H1 (cell line): ENCODE data around the gene TRA2A. TPM values are rescaled to one million over a fixed set of nuclear protein-coding genes. Genes with fewer than 3 reads are reported as not detected.

Experiments used
- BCL11A ChIP-seq, 2 experiments: IDR thresholded peaks; one replicate each; pipeline ENCODE4 v1.6.1; 2011; ENCODE audit warnings: low read depth in 2 of 2, low read length in 2 of 2, mild to moderate bottlenecking in 2 of 2
- BRCA1 ChIP-seq: IDR thresholded peaks from 2 replicates; pipeline ENCODE4 v1.6.1; 2012; ENCODE audit warnings: low read depth, low read length, improper control_type of control experiment
- CBX8 ChIP-seq: fragments of 300-800, 300-1000 bp; sonication (generic); IDR thresholded peaks from 2 replicates; pipeline ENCODE4 v1.7.1; 2016; ENCODE audit warnings: low read depth, low read length, borderline replicate concordance
- CTBP2 ChIP-seq: IDR thresholded peaks from 2 replicates; pipeline ENCODE4 v1.7.0; 2011; ENCODE audit warnings: borderline replicate concordance, mild to moderate bottlenecking, moderate library complexity, mixed read lengths, low read length; ENCODE audit not compliant: insufficient read depth, insufficient read length
- EGR1 ChIP-seq: IDR thresholded peaks from 2 replicates; pipeline ENCODE4 v1.6.1; 2011; ENCODE audit warnings: low read depth, low read length, borderline replicate concordance
- EP300 ChIP-seq, 2 experiments: IDR thresholded peaks; 1 replicate in 1 of 2; 2 replicates in 1 of 2; pipeline ENCODE4 v1.6.1; 2011 to 2012; ENCODE audit warnings: low read depth in 2 of 2, low read length in 2 of 2, mild to moderate bottlenecking in 2 of 2, borderline replicate concordance in 1 of 2, inconsistent platforms in 1 of 2, moderate library complexity in 1 of 2
- KDM4A ChIP-seq: IDR thresholded peaks from one replicate; pipeline ENCODE4 v1.7.1; 2012; ENCODE audit warnings: low read depth, mild to moderate bottlenecking, moderate library complexity, low read length, inconsistent platforms; ENCODE audit not compliant: severe bottlenecking
- KDM5A ChIP-seq: fragments of 200-600 bp; IDR thresholded peaks from 2 replicates; pipeline ENCODE4 v1.7.1; 2012; ENCODE audit warnings: mild to moderate bottlenecking, low read length, inconsistent platforms, mixed read lengths
- NANOG ChIP-seq: IDR thresholded peaks from 2 replicates; pipeline ENCODE4 v1.6.1; 2011; ENCODE audit warnings: low read length, low read depth, mild to moderate bottlenecking, inconsistent platforms; ENCODE audit not compliant: insufficient read depth, poor library complexity, severe bottlenecking
- PHF8 ChIP-seq: fragments of 200-600 bp; sonication (generic); conservative IDR thresholded peaks from 2 replicates; pipeline ENCODE4 v1.7.1; 2012; ENCODE audit warnings: low read depth, mild to moderate bottlenecking, inconsistent platforms, low read length, moderate library complexity
- RXRA ChIP-seq: IDR thresholded peaks from 2 replicates; pipeline ENCODE4 v1.6.1; 2011; ENCODE audit warnings: low read depth, mild to moderate bottlenecking, low read length, moderate library complexity; ENCODE audit not compliant: insufficient read depth
- SIN3A ChIP-seq, 2 experiments: IDR thresholded peaks in 1 of 2; conservative IDR thresholded peaks in 1 of 2; 2 replicates each; pipeline ENCODE4 v1.6.1; 2011 to 2012; ENCODE audit warnings: low read length in 2 of 2, improper control_type of control experiment in 1 of 2, low read depth in 1 of 2, mild to moderate bottlenecking in 1 of 2
- SIX5 ChIP-seq: IDR thresholded peaks from 2 replicates; pipeline ENCODE4 v1.6.1; 2011; ENCODE audit warnings: mild to moderate bottlenecking, low read depth, low read length
- SP4 ChIP-seq: IDR thresholded peaks from 2 replicates; pipeline ENCODE4 v1.6.1; 2012; ENCODE audit warnings: low read length, inconsistent platforms
- SUZ12 ChIP-seq: fragments of 200-600 bp; sonication (generic); IDR thresholded peaks from 2 replicates; pipeline ENCODE4 v1.6.1; 2012; ENCODE audit warnings: mild to moderate bottlenecking, inconsistent platforms, low read length, moderate library complexity, mixed read lengths
- TAF7 ChIP-seq: optimal IDR thresholded peaks from 2 replicates; pipeline ENCODE3; 2011; ENCODE audit warnings: low read depth, mild to moderate bottlenecking, inconsistent platforms, low read length, moderate library complexity, borderline replicate concordance
- YY1 ChIP-seq: IDR thresholded peaks from 2 replicates; pipeline ENCODE4 v1.6.1; 2011; ENCODE audit warnings: low read depth, mild to moderate bottlenecking, low read length
- polyA plus RNA-seq, 7 experiments: library from polyadenylated mRNA; depleted of rRNA in 3 of 7; stranded (reverse) in 5 of 7; unstranded in 2 of 7; fragments of >200 nt in 5 of 7; fragments of 200-250 nt in 2 of 7; gene quantifications; 1 replicate in 5 of 7; 2 replicates in 1 of 7; 4 replicates in 1 of 7; pipeline versions ENCODE4 v1.2.1 to v1.2.3, GENCODE V29; 2011 to 2013; ENCODE audit warnings: missing spikeins in 2 of 7, mixed read lengths in 2 of 7
- total RNA-seq: library from RNA; stranded (reverse); fragmentation: NEBNext Ultra II Directional; extraction: Animal tissue kit (Norgen Biotek cat#: 25700); gene quantifications from 2 replicates; pipeline ENCODE4 v1.2.1, GENCODE V29; 2021
- TF ChIP-seq, protein P1 (sequence below), 3 experiments: IDR thresholded peaks; 1 replicate in 2 of 3; 2 replicates in 1 of 3; pipeline versions ENCODE4 v1.5.1 to v1.6.1; 2011; ENCODE audit warnings: low read length in 3 of 3, mild to moderate bottlenecking in 3 of 3, inconsistent platforms in 2 of 3, low read depth in 1 of 3, moderate library complexity in 1 of 3; ENCODE audit not compliant: insufficient read depth in 1 of 3; ENCODE audit errors: control extremely low read depth in 1 of 3
- TF ChIP-seq, protein P2 (sequence below): IDR thresholded peaks from 2 replicates; pipeline ENCODE4 v1.6.1; 2012; ENCODE audit warnings: low read length, inconsistent platforms

TRA2A gene
- total and polyA plus RNA-seq, 2 of the 8 experiments (the other 6 are each of a cell fraction or from before 2014, with no cell fraction given) = 116 to 125 TPM

DNA sequence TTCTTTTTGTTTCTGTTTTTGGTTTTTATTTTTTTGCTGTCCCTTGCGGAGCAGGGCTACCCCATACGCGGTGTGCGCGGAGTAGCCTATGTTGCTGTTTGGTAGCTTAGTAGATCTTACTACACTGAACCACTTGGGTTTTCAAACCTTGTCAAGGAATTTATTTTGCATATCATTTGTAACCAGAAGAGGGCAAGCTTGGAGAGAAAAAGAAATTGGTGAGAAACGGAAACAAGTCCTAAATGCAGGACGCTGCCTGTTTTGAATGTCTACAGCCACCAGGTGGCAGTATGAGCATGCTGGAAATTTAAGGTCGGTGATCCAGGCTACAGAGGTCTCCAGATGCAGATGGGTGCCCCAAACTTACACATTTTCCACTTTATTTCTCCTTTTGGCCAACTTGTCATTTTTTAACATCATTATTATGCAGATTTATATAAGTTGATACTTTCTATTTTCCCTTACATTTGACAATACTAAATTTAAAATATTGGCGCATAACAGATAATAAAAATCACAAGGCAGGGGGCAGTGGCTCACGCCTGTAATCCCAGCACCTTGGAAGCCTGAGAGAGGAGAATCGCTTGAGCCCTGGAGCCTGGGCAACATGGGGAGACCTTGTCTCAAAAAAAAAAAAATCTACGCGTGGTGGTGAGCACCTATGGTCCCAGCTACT, 15.3 kb upstream of the TRA2A start (continued):
- TF ChIP-seq, protein P1, sequence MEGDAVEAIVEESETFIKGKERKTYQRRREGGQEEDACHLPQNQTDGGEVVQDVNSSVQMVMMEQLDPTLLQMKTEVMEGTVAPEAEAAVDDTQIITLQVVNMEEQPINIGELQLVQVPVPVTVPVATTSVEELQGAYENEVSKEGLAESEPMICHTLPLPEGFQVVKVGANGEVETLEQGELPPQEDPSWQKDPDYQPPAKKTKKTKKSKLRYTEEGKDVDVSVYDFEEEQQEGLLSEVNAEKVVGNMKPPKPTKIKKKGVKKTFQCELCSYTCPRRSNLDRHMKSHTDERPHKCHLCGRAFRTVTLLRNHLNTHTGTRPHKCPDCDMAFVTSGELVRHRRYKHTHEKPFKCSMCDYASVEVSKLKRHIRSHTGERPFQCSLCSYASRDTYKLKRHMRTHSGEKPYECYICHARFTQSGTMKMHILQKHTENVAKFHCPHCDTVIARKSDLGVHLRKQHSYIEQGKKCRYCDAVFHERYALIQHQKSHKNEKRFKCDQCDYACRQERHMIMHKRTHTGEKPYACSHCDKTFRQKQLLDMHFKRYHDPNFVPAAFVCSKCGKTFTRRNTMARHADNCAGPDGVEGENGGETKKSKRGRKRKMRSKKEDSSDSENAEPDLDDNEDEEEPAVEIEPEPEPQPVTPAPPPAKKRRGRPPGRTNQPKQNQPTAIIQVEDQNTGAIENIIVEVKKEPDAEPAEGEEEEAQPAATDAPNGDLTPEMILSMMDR (IDR thresholded peaks at IDR 0.05; ENCODE audit: control extremely low read depth in 1 of 3, insufficient read depth in 1 of 3, low read depth in 1 of 3, low read length in 3 of 3) = peak; percentile 49 to 97 (median 91)
- no peak for TF ChIP-seq KDM5A
- TF ChIP-seq PHF8 = no peak
- TF ChIP-seq YY1 = 0 out of 2 replicates have a peak, but pooled peaks have one; percentile 22
- no peak for TF ChIP-seq BCL11A (IDR thresholded peaks at IDR 0.05; ENCODE audit: low read depth in 2 of 2, low read length in 2 of 2)
- no peak for TF ChIP-seq TAF7
- no peak for TF ChIP-seq SIX5
- 0 out of 3 replicates have a peak, but pooled peaks of 1 of the 2 experiments have one; percentile 25 for TF ChIP-seq EP300 (IDR thresholded peaks at IDR 0.05; ENCODE audit: borderline replicate concordance in 1 of 2, low read depth in 2 of 2, low read length in 2 of 2)
- no peak for TF ChIP-seq CTBP2
- no peak for TF ChIP-seq SUZ12
- no peak for TF ChIP-seq KDM4A
- TF ChIP-seq SIN3A (conservative IDR thresholded peaks at IDR 0.05 in 1 of 2, IDR thresholded peaks at IDR 0.05 in 1 of 2; ENCODE audit: low read depth in 1 of 2, low read length in 2 of 2) = no peak
- TF ChIP-seq, protein P2, sequence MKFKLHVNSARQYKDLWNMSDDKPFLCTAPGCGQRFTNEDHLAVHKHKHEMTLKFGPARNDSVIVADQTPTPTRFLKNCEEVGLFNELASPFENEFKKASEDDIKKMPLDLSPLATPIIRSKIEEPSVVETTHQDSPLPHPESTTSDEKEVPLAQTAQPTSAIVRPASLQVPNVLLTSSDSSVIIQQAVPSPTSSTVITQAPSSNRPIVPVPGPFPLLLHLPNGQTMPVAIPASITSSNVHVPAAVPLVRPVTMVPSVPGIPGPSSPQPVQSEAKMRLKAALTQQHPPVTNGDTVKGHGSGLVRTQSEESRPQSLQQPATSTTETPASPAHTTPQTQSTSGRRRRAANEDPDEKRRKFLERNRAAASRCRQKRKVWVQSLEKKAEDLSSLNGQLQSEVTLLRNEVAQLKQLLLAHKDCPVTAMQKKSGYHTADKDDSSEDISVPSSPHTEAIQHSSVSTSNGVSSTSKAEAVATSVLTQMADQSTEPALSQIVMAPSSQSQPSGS = 0 out of 2 replicates have a peak, but pooled peaks have one; percentile 62
- no peak for TF ChIP-seq EGR1
- TF ChIP-seq BRCA1 = no peak
- no peak for TF ChIP-seq RXRA
- TF ChIP-seq NANOG = no peak
- no peak for TF ChIP-seq SP4
- TF ChIP-seq CBX8 = no peak
